ENCODE measurements around the gene CLIC4.
A peak's percentile ranks its signal among the peaks of the same experiment; 100 is the strongest.
"Not testable (repeated sequence)": the region's sequence is repeated elsewhere in the genome, so short reads cannot be mapped to it uniquely, and the experiment has no call there.

The CLIC4 gene

DNA sequence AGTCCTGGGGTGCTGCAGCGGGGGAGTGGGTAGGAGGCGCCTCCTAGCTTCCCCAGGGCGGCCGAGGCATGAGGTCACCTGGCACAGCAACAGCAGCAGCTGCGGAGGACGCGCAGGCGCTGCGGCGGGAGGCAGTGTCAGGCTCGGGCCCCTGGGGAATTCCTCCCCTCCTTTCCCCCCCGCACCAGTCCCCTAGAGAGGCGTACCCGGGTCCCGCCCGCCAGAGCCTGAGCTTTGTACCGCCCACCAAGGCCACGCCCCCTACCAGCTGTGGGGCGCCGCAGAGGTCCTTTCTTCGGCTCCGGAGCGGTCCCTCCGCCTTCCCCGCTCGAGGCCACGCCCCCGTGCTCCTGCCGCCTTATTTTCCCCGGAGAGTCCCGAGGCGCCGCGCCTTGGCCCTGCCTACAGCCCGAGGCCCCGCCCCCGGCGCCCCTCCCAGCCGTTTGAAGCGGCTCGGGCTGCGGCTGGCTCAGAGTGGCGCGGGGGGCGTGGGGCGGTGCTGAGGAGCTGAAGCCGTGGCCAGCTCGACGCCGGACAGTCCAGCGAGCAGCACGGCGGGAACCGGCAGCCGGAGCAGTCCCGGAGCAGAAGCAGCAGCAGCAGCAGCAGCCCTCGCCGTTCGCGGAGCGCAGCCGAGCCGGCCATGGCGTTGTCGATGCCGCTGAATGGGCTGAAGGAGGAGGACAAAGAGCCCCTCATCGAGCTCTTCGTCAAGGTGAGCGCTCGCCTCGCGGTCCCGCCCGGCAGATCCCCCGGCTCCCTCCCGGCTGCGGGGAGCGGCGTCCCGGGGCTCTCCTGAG lies at the start of gene CLIC4:
Gene CLIC4, plus strand, starts transcription at position 537 of the 800 bp plus-strand sequence. Its CDS starts 107 bp downstream, at position 644.
- ATAC-seq = peak; percentile 87 to 92

- no peak for ATAC-seq
Observed at GRCh38 chr1:24696041-24696755, 49.0 kb upstream of the CLIC4 start.

DNA sequence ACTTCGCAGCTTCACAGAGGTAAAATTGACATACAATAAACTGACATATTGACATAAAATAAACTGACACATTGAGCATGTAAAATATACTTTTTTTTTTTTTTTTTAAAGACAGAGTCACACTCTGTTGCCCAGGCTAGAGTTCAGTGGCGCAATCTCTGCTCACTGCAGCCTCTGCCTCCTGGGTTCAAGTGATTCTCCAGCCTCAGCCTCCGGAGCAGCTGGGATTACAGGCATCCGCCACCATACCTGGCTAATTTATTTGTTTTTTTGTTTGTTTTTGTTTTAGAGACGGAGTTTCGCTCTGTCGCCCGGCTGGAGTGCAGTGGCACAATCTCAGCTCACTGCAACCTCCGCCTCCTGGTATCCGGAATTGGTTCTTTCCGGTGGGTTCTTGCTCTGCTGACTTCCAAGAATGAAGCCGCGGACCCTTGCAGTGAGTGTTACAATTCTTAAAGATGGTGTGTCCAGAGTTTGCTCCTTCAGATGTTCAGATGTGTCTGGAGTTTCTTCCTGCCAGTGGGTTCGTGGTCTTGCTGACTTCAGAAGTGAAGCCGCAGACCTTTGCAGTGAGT lies 48.4 kb upstream of the CLIC4 start:
- ATAC-seq = no peak

DNA sequence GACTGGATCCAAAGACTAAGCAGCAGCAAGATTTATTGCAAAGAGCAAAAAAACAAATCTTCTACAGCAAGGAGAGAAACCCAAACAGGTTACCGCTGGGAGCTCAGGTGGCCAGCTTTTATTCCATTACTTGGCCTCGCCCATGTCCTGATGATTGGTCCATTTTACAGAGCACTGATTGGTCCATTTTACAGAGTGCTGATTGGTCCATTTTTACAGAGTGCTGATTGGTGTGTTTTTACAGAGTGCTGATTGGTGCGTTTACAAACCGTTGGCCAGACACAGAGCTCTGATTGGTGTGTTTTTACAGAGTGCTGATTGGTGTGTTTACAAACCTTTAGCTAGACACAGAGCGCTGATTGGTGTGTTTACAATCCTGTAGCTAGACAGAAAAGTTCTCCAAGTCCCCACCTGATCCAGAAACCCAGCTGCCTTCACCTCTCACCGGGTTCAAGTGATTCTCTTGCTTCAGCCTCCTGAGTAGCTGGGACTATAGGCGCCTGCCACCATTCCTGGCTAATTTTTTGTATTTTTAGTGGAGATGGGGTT lies 47.7 kb upstream of the CLIC4 start:
- not testable (repeated sequence) for ATAC-seq

- not testable (repeated sequence) for ATAC-seq
Observed at GRCh38 chr1:24698326-24698725, 46.9 kb upstream of the CLIC4 start.

DNA sequence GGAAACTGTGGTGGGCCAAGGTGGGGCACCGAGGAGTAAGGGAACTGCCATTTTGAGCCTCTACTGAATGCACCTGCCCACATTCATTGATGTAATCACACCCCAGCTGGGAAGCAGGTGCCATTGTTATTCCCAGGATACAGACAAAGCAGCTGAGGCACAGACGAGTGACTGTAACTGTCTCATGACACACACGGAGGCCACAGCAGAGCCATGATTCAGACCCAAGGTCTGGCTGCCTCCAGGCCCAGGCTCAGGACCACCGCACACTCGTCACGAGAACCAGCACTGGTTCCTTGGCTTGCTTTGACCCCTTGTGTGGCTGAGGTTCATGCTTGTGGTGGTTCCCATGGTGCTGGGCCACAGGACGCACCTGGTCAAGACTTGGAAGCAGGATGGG lies 45.6 kb upstream of the CLIC4 start:
- ATAC-seq = no peak

DNA sequence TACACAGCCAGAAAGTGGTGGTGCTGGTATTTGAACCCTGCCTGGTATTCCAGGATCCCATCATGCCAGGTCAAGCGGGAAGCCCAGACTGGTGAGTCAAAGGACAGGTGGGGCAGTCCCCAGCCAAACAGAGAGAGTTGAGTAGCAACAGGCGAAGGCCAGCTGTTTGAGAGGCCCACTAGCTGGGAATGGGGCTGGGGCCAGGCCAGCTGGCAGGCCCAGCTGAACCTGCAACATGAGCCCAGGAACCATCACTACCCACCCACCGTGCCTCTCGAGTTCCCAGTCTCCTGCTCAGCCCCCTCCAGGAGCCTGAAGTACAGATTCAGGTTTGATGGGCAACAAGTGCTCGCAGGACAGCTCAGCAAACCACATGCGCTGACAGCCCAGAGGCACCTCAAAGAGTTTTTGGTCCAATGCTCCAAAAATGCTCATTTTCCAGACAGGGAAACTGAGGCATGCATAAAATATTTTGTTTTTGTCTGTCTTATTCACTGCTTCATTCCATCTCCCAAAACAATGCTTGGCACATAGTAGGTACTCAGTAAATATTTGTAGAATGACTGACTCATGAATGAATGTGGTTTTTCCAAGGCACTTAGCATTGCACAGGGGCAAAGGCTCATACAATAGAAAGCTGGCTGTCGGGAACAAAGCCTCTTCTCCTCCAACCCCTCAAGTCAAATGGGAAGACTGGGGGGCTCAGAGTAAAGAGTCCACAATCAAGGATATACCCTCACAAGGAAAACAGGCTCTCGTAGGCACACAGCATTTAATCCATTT lies 42.5 kb upstream of the CLIC4 start:
- no peak for ATAC-seq

DNA sequence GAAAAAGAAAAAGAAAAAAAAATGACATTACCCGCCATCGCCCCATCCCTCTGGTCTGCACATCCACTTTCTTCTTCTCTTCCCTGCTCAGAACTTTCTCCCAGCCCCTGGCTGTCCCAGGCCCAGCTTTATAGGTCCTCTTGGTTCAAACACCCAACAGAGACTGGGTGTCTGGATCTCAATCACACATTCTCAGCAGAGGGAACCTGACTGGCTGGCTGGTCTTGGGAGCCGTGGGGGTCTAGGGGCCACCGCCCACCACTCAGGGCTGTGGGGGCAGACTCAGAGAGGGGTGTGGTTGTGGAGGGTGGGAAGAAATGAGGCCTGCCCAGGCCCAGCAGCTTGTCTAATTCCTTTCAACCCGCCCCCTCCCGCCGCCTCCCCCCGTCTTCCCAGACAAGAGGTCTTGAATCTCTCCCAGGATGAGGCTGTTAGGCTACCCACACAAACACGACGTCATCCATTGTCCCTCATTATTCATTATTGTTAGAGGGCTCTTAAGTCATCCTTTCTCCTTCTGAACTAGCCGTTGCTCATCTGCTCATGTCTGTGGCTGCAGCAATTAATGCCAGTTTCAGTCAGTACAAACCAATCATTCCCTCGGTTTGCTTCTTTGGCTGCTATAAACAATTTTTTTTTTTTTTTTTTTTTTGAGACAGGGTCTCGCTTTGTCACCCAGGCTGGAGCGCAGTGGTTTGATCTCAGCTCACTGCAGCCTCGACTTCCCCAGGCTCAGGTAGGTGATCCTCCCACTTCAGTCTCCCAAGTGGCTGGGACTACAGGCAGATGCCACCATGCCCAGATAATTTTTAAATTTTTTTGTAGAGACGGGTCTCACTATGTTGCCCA lies 40.6 kb upstream of the CLIC4 start:
- no peak for ATAC-seq

GRCh38 chr1:24705260-24706073 lies 39.8 kb upstream of the CLIC4 start:
- ATAC-seq = peak; percentile 32 to 55

DNA sequence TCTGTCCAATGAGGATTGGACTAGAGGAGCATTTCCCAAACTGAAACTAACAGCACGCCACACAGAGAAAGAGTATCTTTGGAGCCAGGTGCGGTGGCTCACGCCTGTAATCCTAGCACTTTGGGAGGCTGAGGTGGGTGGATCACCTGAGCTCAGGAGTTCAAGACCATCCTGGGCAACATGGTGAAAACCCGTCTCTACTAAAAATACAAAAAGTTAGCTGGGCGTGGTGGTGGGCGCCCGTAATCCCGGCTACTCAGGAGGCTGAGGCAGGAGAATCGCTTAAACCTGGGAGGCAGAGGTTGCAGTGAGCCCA lies 39.2 kb upstream of the CLIC4 start:
- ATAC-seq = not testable (repeated sequence)

DNA sequence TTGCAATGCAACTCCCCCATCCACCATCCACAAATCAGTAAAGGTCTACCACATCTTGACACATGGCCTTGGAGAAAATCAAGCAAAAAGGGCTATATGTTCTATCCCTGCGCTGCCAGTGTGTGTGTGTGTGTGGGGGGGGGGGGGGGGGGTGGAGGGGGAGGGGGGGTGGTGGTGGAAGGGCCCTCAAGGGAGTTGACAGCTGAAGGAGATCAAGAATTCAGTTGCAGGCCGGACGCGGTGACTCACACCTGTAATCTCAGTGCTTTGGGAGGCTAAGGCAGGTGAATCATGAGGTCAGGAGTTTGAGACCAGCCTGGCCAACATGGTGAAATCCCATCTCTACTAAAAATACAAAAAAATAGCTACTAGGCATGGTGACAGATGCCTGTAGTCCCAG lies 37.6 kb upstream of the CLIC4 start:
- ATAC-seq = no peak

DNA sequence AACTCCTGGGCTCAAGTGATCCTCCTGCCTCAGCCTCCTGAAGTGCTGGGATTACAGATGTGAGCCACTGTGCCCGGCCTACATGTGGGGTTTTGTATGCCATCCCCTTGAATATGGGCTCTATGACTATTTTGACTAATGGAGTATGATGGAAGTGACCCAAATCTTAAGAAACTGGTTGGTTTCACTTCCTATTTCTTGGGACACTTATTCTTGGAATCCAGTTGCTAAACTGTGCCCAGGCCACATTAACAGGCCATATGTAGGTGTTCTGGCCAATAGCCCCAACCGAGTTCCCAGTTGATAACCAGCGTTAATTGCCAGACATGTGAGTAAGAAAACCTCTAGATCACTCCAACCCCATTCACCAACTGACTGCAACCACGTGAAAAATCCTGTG lies 36.3 kb upstream of the CLIC4 start:
- no peak for ATAC-seq

GRCh38 chr1:24709791-24710441 lies 35.3 kb upstream of the CLIC4 start:
- no peak for ATAC-seq

GRCh38 chr1:24711329-24711728 lies 33.9 kb upstream of the CLIC4 start:
- ATAC-seq = no peak

DNA sequence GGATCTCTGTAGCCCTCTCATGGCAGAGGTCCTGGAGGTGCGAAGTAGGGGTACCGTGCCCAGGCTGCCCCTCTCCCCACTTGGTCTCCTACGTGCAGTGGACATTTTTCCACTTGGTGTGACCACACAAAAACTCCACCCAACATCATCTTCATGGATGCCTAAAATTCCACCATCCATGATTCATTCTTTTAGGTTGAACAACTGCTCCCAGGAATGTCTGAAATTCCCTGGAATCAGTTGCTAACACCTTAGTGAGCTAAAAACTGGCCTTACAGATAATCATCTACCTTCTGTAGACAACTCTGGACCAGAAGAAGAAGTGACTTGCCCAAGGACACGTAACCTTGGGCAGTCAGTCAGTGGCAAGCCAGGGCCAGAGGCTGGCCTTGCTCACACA lies 32.1 kb upstream of the CLIC4 start:
- ATAC-seq = no peak

DNA sequence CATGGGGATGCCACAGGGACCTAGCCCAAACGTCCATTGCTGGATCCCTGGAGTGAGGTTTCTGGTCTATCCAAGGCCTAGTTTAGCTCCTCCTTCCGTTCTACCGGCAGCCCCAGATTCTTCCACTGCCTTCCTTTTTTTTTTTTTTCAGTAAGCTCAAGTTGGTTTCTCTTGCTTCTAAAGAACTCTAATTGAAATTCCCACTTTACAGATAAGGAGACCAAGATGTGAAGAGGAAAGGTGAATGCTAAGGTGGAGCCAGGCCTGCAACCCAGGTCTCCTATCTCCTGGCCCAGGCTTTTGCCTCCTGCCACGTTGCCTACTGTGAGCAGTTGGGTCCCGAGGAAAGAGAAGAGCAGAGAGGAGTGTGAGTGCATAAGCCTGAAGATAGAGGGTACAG lies 31.5 kb upstream of the CLIC4 start:
- ATAC-seq = no peak

DNA sequence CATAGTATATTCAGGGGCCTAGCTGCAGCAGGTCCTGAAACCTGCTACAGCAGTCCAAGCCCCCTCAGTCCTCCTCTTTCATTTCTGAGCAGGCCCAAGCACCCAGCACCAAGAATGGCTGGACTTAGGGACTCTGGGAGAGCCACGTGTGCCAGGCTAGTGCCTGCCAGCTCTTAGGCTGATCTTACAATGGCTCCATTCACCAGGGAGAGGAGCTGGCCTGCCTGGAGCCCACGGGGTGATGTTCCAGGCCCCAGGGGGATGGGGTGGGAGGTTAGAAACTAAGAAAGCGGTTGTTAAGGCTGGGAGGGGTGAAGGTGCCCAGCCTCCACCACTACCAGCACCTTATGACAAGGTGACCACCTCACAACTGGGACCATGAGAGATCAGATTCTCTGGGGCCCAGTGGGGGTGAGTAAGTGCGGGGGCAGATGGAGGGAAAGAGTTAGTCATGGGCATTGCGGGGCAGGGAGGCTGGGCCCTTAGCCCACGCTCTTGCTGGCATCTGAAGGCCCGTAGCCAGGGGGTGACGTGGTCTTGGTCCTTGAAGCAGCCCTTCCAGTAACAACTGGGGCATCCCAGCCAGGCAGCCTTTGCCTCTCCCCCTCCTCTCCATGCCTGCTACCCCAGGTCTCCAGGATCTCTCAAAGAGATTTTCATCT lies 30.3 kb upstream of the CLIC4 start:
- ATAC-seq = peak; percentile 44 to 48

GRCh38 chr1:24715658-24716057 lies 29.6 kb upstream of the CLIC4 start:
- no peak for ATAC-seq

DNA sequence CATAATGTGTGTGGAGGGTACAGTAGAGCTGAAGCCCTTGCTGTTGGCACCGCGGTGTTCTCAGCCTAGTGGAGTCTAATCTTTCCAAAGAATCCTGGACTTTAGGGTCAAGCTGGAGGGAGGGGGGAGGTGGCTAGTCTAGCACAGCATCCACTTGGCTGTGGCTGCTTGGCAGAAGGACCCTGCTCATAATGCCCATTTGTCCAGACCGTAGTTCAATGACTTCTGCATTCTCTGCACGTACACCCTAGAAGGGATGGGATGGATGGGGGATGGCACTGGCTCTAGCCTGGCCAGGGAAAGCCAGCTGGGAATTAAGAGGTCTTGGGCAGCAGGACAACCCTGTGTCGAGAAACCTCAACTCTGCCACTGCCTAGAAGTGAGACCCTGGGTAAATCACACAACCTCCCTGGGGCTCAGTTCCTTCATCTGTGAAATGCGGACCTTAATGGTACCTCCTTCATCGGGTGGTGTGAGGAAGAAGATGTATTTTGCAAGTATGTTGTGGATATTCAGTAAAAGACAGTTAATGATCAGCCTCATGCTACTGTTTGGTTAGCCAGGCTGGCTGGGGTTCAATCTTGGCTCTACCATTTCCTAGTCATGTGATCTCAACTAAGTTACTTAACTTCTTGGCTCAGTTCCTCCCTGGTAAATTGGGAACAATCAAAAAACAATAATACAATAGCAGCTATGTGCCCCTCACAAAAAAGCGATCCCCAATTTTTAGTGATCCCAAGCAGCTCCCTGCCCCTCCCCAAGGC lies 27.2 kb upstream of the CLIC4 start:
- ATAC-seq = no peak
